Pancreas (tissue), 10 donors: Measurements from ENCODE around the gene UNC5B. TPM values are rescaled to one million over a fixed set of nuclear protein-coding genes. Genes with fewer than 3 reads are reported as not detected.

ENCODE experiments used
- ATAC-seq, 4 donors: fragments of 200-7000 bp; cut with Tn5 transposase; one replicate each; pipeline versions ENCODE4 v1.8.0 to v1.9.1; 2020; ENCODE audit warnings: mild to moderate bottlenecking in 4 of 4, moderate library complexity in 4 of 4
- DNase-seq, 6 donors: peaks; one replicate each; pipeline ENCODE4 v3.0.0-alpha.2; 2020
- FAIRE-seq: peaks from 2 replicates; lab custom pipeline; 2012; peaks lifted over from hg19 to GRCh38; lab: Jason Lieb, UNC
- H3K27ac ChIP-seq, 4 donors: fragments of 200-600 bp; sonication (generic); 1 replicate in 3 of 4; 2 replicates in 1 of 4; pipeline versions ENCODE4 v1.5.0 to v1.8.0; 2020
- H3K27me3 ChIP-seq, 4 donors: fragments of 200-600 bp; one replicate each; pipeline ENCODE4 v1.8.0; 2021
- H3K36me3 ChIP-seq, 3 donors: fragments of 200-600 bp; sonication (generic) in 1 of 3; one replicate each; pipeline versions ENCODE4 v1.5.0 to v1.8.0; 2020 to 2021
- H3K4me1 ChIP-seq, 3 donors: fragments of 200-600 bp; one replicate each; pipeline ENCODE4 v1.8.0; 2021
- H3K4me3 ChIP-seq, 4 donors: fragments of 200-600 bp; sonication (generic) in 2 of 4; one replicate each; pipeline versions ENCODE4 v1.5.0 to v1.8.0; 2020 to 2021
- H3K9me3 ChIP-seq, 4 donors: fragments of 200-600 bp; one replicate each; pipeline ENCODE4 v1.8.0; 2021
- WGBS, 2 donors: extraction: QIAGEN DNeasy Blood & Tissue Kit; methylation state at CpG; one replicate each; pipeline ENCODE4 v1.1.7; 2013; 5-methylcytosine and 5-hydroxymethylcytosine counted together
- intact Hi-C, 3 donors: fragments of 100-400 bp; cut with DNase I; formaldehyde crosslinking; loops; one replicate each; pipeline versions ENCODE4 v1.11.1 to v1.14.2; 2022
- polyA plus RNA-seq, 2 donors: library from polyadenylated mRNA; stranded (reverse); fragments of 200-250 nt; gene quantifications; one replicate each; pipeline ENCODE4 v1.2.3, GENCODE V29; 2013
- total RNA-seq, 6 donors: library from RNA; stranded (reverse); fragmentation: NEBNext Ultra II Directional in 4 of 6; extraction: Animal tissue kit (Norgen Biotek cat#: 25700) in 4 of 6; gene quantifications; one replicate each; pipeline versions ENCODE4 v1.2.1 to v1.2.4, GENCODE V29; 2021 to 2023
- TF ChIP-seq, protein P1 (sequence below), 4 donors: fragments of 200-600 bp; sonication (generic) in 3 of 4; IDR thresholded peaks; one replicate each; pipeline versions ENCODE4 v1.5.0 to v1.8.0; 2021; ENCODE audit warnings: antibody characterized with exemption in 4 of 4
- donor health status: healthy with polysubstance abuse.
- donor health status: DM: no; HTN: no; CAD: no; lungs with moderate emphysema.
- donor health status: DM: no; HTN: no; CAD: no.
- donor health status: control.
- donor health status: control.
- donor health status: Bipolar disorder and iron deficiency.
- donor health status: DM: yes; HTN: yes; CAD: no.
- donor health status: DM: no; HTN: no; CAD: no.
- donor health status: DM: no; HTN: no; CAD: no.
- donor health status: DM: yes; HTN: yes; CAD: no.

Gene UNC5B
- total and polyA plus RNA-seq, 8 donors, result 2.4 to 7.7 (median 4.2) TPM

DNA sequence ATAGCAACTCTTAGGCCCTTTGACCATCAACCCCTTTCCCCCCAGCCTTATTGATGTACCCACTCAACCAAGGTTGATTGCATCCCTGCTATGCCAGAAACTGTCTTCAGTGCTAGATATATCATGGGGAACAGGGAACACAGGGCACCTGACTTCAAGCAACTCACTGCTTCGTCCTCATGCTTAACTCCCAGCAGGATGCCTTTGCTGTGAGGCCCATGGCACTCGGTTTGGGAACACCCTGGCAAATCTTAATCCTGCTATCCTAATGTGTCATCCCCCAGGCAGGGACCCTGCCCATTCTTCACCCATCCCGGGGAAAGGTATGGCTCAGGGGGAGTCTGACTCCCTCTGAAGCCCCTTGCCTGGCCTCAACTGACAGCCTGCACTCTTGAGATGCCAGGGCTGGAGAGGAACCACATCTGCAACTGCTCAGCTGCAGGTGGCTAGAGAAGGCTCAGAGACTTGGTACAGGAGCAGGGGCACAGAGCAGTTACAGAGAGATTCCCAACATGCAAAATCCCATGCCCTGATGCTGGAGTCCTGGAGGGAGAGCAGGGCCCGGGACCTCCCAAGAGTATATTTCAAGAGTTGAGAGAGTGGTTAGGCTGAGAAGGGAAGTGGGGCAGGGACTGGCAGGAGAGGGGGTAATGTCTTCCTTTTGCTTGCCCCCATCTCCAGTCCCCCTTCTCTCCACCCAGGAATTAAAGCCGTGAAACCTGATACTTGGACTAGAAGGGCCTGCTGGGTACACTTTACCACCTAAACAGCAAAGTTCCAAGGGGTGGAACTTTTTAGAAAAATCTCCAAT, 2.4 kb upstream of the UNC5B start:
- FAIRE-seq (no peak), DNase-seq (peak in 1 of 6 donors; percentile 32), ATAC-seq (no peak)
- Histone ChIP-seq H3K4me1 (peaks cover 0 to 7% (median 3%) of the 10 kb centered on the region in 3 donors), H3K27me3 (no peaks in the 10 kb centered on the region), H3K4me3 (no peak overlapping the region), H3K36me3 (no peaks in the 10 kb centered on the region), H3K27ac (no peak overlapping the region), H3K9me3 (no peaks in the 10 kb centered on the region)
- TF ChIP-seq, protein P1, sequence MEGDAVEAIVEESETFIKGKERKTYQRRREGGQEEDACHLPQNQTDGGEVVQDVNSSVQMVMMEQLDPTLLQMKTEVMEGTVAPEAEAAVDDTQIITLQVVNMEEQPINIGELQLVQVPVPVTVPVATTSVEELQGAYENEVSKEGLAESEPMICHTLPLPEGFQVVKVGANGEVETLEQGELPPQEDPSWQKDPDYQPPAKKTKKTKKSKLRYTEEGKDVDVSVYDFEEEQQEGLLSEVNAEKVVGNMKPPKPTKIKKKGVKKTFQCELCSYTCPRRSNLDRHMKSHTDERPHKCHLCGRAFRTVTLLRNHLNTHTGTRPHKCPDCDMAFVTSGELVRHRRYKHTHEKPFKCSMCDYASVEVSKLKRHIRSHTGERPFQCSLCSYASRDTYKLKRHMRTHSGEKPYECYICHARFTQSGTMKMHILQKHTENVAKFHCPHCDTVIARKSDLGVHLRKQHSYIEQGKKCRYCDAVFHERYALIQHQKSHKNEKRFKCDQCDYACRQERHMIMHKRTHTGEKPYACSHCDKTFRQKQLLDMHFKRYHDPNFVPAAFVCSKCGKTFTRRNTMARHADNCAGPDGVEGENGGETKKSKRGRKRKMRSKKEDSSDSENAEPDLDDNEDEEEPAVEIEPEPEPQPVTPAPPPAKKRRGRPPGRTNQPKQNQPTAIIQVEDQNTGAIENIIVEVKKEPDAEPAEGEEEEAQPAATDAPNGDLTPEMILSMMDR (IDR thresholded peaks at IDR 0.05), result no peak
- WGBS, 2 donors, result 43 to 48% methylated on average over 4 to 5 of the region's 5 CpGs
- intact Hi-C loops, result loop anchor here in 2 of 3 donors (5.0 kb wide), 2 partner anchors 283 to 288 kb away; no protein-coding TSS in a partner anchor

DNA sequence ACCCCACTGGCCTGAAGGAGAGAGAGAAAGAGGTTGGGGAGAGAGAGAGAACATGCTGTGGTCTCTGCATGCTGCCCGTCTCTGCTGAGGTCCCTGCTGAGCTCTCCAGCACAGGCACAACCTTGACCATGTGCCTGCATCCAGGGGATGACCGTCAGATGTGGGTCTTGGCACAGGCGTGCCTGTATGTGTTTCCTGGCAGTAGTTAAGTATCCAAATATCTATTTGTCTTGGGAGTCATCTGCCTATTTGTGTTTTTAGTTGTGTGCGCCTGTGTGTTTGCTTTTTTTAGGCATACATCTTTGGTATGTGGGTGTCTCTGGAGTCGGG, 1.9 kb upstream of the UNC5B start:
- Histone ChIP-seq H3K9me3 (no peaks in the 10 kb centered on the region), H3K27me3 (no peaks in the 10 kb centered on the region), H3K27ac (no peak overlapping the region), H3K4me1 (peaks cover 0 to 7% (median 3%) of the 10 kb centered on the region in 3 donors), H3K36me3 (no peaks in the 10 kb centered on the region), H3K4me3 (no peak overlapping the region)
- TF ChIP-seq, protein P1 (IDR thresholded peaks at IDR 0.05), result no peak
- ATAC-seq, result no peak
- WGBS, 2 donors, result 46 to 57% methylated on average over 5 of the region's 5 CpGs
- no peak for DNase-seq
- intact Hi-C loops, result no loop called here
- FAIRE-seq, result no peak

DNA sequence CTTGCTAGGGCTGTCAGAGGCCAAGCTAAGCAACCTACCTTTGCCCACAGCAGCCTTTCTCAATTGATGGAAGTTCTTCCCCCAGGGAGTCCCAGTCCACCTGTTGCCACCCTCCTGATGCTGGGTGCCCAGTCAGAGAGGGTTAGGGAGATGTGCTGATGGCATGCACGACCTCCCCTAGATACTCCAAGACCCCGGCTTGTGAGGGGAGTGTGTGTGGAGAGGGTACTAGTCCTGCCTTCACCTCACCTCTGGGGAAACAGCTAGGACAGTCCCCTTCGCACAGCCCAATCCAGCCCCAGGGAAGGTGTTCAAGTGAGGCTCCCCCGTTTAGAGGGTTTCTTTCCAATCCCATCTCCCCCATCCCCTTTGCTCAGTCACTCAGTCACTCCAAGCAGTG, 1.3 kb upstream of the UNC5B start:
- no peak for FAIRE-seq
- Histone ChIP-seq H3K4me1 (peaks cover 0 to 7% (median 3%) of the 10 kb centered on the region in 3 donors), H3K27me3 (no peaks in the 10 kb centered on the region), H3K36me3 (no peaks in the 10 kb centered on the region), H3K27ac (no peak overlapping the region), H3K9me3 (no peaks in the 10 kb centered on the region), H3K4me3 (no peak overlapping the region)
- peak in 2 of 6 donors; percentile 27 to 28 for DNase-seq
- intact Hi-C loops, result no loop called here
- ATAC-seq, result no peak
- WGBS, 2 donors, result 57 to 68% methylated on average over 4 of the region's 4 CpGs
- TF ChIP-seq, protein P1 (IDR thresholded peaks at IDR 0.05), result no peak

DNA sequence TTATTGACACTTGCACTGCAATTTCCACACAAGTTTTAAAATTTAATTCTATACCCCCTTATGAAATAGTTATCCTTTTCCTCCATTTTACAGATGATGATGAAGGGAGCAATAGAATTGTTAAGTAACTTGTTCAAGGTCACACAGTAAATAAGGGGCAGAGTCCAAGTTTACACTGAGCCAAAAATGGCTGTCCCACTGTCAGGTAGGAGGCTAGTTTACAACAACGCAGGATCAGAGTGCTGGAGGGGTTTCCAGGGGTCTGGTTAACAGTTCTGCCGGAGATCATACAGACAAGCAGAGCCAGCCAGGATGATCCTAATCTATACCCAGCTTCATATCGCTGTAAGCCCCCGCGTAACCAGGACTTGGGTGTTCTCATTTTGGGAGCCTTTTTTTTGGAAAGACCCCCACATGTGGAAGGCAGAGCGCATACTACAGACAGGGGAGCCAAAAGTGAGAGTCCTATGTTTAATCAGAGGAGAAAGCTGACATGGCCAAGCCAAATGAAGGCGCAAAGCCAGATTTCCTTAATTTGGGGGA, 524 bp upstream of the UNC5B start:
- Histone ChIP-seq H3K9me3 (no peaks in the 10 kb centered on the region), H3K27me3 (no peaks in the 10 kb centered on the region), H3K27ac (peak overlapping the region in 3 of 4 donors; percentile 61 to 86 (median 77)), H3K36me3 (no peaks in the 10 kb centered on the region), H3K4me1 (peaks cover 0 to 7% (median 3%) of the 10 kb centered on the region in 3 donors), H3K4me3 (peak overlapping the region in 3 of 4 donors; percentile 55 to 79 (median 59))
- DNase-seq (no peak), ATAC-seq (no peak), FAIRE-seq (no peak)
- intact Hi-C loops, result no loop called here
- 3% methylated on average over 7 of the region's 7 CpGs for WGBS, 2 donors
- TF ChIP-seq, protein P1 (IDR thresholded peaks at IDR 0.05), result no peak
